DND-41 (cell line): ENCODE data around the gene TRIM9.
A peak's percentile ranks its signal among the peaks of the same experiment; 100 is the strongest.

Source experiments
- ATAC-seq: fragments of 200-7000 bp; cut with Tn5 transposase; 3 replicates; pipeline ENCODE4 v1.9.1; 2021; ENCODE audit warnings: low read depth; ENCODE audit not compliant: insufficient read depth
- DNase-seq: peaks from one replicate; pipeline ENCODE4 v3.0.0-alpha.2; 2020
- H2AFZ ChIP-seq: 2 replicates; pipeline ENCODE4 v1.6.0; 2012; ENCODE audit warnings: low read depth, low read length
- H3K27ac ChIP-seq: 2 replicates; pipeline ENCODE4 v1.5.1; 2012; ENCODE audit warnings: low read length, inconsistent platforms
- H3K27me3 ChIP-seq: fragments of 200-600 bp; sonication (generic); 2 replicates; pipeline ENCODE4 v1.6.0; 2012; ENCODE audit warnings: low read length, mild to moderate bottlenecking, inconsistent platforms; ENCODE audit not compliant: insufficient read depth, poor library complexity
- H3K36me3 ChIP-seq: 2 replicates; pipeline ENCODE4 v1.5.1; 2012; ENCODE audit warnings: low read length, inconsistent platforms; ENCODE audit not compliant: insufficient read depth
- H3K4me1 ChIP-seq: 2 replicates; pipeline ENCODE4 v1.5.1; 2012; ENCODE audit warnings: mild to moderate bottlenecking, low read length; ENCODE audit not compliant: insufficient read depth
- H3K4me2 ChIP-seq: 2 replicates; pipeline ENCODE4 v1.6.0; 2012; ENCODE audit warnings: mild to moderate bottlenecking, moderate library complexity, low read length, inconsistent platforms; ENCODE audit not compliant: insufficient read depth
- H3K4me3 ChIP-seq, 2 experiments: fragments of 200-600 bp in 1 of 2; shearing (Covaris generic) in 1 of 2; 2 replicates each; pipeline ENCODE4 v1.5.1; 2012 to 2016; ENCODE audit warnings: inconsistent platforms in 2 of 2, low read length in 2 of 2, mild to moderate bottlenecking in 2 of 2, low read depth in 1 of 2, moderate library complexity in 1 of 2
- H3K79me2 ChIP-seq: 2 replicates; pipeline ENCODE4 v1.6.0; 2012; ENCODE audit warnings: low read length, inconsistent platforms; ENCODE audit not compliant: insufficient read depth
- H3K9ac ChIP-seq: 2 replicates; pipeline ENCODE4 v1.6.0; 2012; ENCODE audit warnings: low read depth, mild to moderate bottlenecking, inconsistent platforms, low read length, moderate library complexity
- H3K9me3 ChIP-seq: 2 replicates; pipeline ENCODE4 v1.5.1; 2012; ENCODE audit warnings: low read length, moderate library complexity, mild to moderate bottlenecking, inconsistent platforms; ENCODE audit not compliant: insufficient read depth, severe bottlenecking
- H4K20me1 ChIP-seq: 2 replicates; pipeline ENCODE4 v1.6.0; 2012; ENCODE audit warnings: low read length; ENCODE audit not compliant: insufficient read depth
- EZH2 ChIP-seq: IDR thresholded peaks from 3 replicates; pipeline ENCODE4 v1.6.1; 2012; ENCODE audit warnings: borderline replicate concordance, low read depth, mild to moderate bottlenecking, moderate library complexity, low read length, inconsistent platforms; ENCODE audit not compliant: severe bottlenecking
- TF ChIP-seq, protein P1 (sequence below): IDR thresholded peaks from 2 replicates; pipeline ENCODE4 v1.5.1; 2012; ENCODE audit warnings: borderline replicate concordance, low read length, moderate library complexity, mild to moderate bottlenecking; ENCODE audit not compliant: poor library complexity, severe bottlenecking; ENCODE audit errors: extremely low read depth

The TRIM9 gene

GRCh38 chr14:51094282-51094821 is 553 bp downstream of the TRIM9 start:
- no peak for TF ChIP-seq EZH2
- TF ChIP-seq, protein P1, sequence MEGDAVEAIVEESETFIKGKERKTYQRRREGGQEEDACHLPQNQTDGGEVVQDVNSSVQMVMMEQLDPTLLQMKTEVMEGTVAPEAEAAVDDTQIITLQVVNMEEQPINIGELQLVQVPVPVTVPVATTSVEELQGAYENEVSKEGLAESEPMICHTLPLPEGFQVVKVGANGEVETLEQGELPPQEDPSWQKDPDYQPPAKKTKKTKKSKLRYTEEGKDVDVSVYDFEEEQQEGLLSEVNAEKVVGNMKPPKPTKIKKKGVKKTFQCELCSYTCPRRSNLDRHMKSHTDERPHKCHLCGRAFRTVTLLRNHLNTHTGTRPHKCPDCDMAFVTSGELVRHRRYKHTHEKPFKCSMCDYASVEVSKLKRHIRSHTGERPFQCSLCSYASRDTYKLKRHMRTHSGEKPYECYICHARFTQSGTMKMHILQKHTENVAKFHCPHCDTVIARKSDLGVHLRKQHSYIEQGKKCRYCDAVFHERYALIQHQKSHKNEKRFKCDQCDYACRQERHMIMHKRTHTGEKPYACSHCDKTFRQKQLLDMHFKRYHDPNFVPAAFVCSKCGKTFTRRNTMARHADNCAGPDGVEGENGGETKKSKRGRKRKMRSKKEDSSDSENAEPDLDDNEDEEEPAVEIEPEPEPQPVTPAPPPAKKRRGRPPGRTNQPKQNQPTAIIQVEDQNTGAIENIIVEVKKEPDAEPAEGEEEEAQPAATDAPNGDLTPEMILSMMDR, result no peak
- H3K9ac ChIP-seq, result peak overlapping the region; percentile 81
- no peak for ATAC-seq
- H3K9me3 ChIP-seq, result no peaks in the 10 kb centered on the region
- no peaks in the 10 kb centered on the region for H4K20me1 ChIP-seq
- peak overlapping the region; percentile 65 to 96; a peak in 3 of 4 replicates for H3K4me3 ChIP-seq
- no peak for DNase-seq
- no peaks in the 10 kb centered on the region for H3K27me3 ChIP-seq
- no peaks in the 10 kb centered on the region for H3K36me3 ChIP-seq
- H3K4me1 ChIP-seq, result peaks cover 56% of the 10 kb centered on the region
- H3K79me2 ChIP-seq, result peaks cover 13% of the 10 kb centered on the region
- peak overlapping the region; percentile 94 for H3K4me2 ChIP-seq
- H2AFZ ChIP-seq, result peak overlapping the region; percentile 98
- H3K27ac ChIP-seq, result peak overlapping the region; percentile 91; the same call in 1 of the 2 replicates

DNA sequence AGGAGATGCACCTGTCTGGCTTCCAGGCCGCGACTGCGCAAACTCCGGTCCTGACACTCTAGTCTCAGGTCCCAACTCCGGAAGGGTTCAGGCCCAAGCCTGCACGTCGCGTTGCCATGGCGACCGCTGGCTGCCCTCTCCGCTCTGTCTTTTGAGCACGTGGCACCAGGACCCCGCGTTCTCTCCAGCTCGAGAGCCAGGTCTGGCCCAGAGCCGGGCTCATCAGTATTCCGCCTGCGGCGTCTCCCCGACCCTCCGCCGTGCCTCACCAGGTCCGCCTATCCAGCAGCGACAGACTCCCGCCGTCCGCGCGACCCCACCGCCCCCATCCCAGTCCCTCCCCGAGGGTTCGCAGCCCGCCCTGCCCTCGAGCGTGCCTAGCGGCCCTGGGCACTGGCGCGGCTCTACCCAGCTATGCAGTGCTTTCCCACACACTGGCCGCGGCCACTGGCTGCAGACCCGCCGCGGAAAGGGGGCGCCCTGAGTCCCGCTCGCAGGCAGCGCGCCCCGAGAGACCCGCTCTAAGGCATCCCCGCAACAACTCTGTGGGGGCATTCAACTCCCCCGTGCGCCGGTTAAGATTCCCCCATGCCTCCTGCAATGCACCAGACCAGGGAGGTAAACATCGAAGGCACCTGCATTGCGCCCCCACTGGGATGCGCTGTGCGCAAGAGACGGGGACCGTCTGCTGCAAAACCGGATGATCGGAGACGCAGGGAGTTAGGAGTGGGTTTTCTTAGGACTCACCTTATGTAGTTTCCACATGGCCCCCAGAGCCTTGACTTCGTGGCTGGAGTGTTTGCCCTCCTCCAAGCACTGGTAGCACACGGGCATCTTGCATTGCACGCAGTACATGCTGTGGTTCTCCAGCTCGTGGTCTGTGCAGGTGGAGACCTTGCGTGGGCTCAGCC is 1.3 kb downstream of the TRIM9 start:
- no peaks in the 10 kb centered on the region for H3K36me3 ChIP-seq

DNA sequence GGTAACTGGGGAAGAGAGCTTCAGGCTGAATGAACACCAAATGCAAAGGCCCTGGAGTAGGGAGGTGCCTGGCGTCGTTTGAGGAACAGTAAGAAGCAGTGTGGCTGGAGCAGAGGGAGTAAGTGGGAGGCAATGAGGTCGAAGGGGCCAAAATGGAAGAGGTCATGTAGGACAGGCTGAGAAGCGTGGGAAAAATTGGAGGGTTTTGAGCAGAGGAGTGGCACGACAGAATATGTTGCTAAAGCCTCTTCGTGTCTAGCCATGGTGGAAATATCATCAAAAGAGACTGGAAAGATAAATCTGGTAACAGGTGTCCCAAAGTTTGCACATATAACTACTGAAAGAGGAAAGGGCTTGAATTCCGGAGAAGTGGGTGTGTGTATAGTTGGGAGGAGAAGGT is 1.9 kb downstream of the TRIM9 start:
- no peaks in the 10 kb centered on the region for H4K20me1 ChIP-seq
- DNase-seq, result no peak
- ATAC-seq, result no peak

More for the DNA sequence above, 1.3 kb downstream of the TRIM9 start:
- Histone ChIP-seq H3K79me2 (peaks cover 13% of the 10 kb centered on the region), H4K20me1 (no peaks in the 10 kb centered on the region), H3K4me1 (peaks cover 56% of the 10 kb centered on the region), H3K9ac (peak overlapping the region; percentile 81), H3K27me3 (no peaks in the 10 kb centered on the region), H3K27ac (no peak overlapping the region), H3K9me3 (no peaks in the 10 kb centered on the region), H3K4me3 (peak overlapping the region; percentile 65 to 96; a peak in 3 of 4 replicates), H2AFZ (peak overlapping the region; percentile 98), H3K4me2 (peak overlapping the region; percentile 94)
- no peak for ATAC-seq
- DNase-seq, result peak; percentile 21
- TF ChIP-seq EZH2, result no peak
- TF ChIP-seq, protein P1, result peak; percentile 44

More for the DNA sequence above, 1.9 kb downstream of the TRIM9 start:
- TF ChIP-seq, protein P1, result no peak
- no peak for TF ChIP-seq EZH2
- Histone ChIP-seq H2AFZ (no peak overlapping the region), H3K9me3 (no peaks in the 10 kb centered on the region), H3K9ac (peak overlapping the region; percentile 81; the same call in 1 of the 2 replicates), H3K4me2 (peak overlapping the region; percentile 94), H3K4me3 (peak overlapping the region in 1 of 2 experiments; percentile 96; a peak in 2 of 4 replicates), H3K27ac (no peak overlapping the region), H3K27me3 (no peaks in the 10 kb centered on the region), H3K36me3 (no peaks in the 10 kb centered on the region), H3K4me1 (peaks cover 56% of the 10 kb centered on the region), H3K79me2 (peaks cover 13% of the 10 kb centered on the region)
